ENCODE results near the gene GUCA2B. TPM values are rescaled to one million over a fixed set of nuclear protein-coding genes. Genes with fewer than 3 reads are reported as not detected.

The GUCA2B gene
- not detected in 2 replicates for total RNA-seq

DNA sequence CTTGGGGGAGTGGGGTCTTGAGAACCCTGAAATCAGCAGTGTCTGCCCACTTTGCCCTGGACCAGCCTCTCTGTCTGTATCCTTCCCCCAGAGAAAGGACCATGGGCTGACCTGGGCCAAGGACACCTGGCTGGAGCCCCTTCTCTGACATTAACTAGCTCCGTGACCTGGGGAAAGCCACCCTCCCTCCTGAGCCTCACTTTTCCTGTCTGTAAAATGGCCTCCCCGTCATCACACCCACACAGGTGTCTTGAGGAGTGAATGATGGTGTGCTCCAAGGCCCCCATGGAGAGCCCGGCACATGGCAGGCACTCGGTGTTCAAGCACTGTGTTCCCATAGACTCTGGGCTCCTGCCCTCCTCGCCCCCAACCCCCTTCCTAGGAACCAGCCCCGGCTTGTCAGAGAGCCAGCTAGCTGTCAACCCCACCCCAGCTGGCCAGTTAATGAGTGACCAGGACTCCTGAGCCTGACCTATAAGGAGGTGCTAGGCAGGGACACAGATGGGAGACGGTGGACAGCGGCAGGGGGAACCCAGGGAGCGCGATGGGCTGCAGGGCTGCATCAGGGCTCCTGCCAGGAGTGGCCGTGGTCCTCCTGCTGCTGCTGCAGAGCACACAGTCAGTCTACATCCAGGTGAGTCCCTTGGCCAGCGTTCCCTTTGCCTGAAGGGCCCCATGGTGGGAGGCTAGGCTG, at the start of gene GUCA2B:
Gene GUCA2B (plus strand): TSS at position 504 of the 694 bp plus-strand sequence. CDS start 41 bp downstream, at position 545.
- intact Hi-C loops (cut with micrococcal nuclease) = no loop called here

DNA sequence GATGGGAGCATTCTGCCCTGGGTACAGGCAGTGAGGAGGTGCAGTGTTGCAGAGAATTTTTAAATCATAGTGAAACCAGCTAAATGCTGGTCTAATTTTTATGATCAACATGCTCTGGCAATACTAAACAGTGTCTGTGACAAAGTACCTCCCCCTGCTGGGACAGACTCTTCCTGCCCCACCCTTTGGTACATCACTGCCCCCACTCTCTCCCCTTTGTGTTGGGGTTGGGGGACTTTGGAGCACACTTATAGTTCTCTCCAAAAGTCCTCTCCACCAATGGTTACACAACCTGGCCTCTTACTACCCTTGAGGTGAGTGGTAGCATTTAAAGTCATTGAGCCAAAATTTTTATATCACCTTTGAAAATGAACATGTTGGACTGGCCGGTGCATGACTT, 48.2 kb upstream of the GUCA2B start:
- intact Hi-C loops (cut with micrococcal nuclease) = no loop called here

DNA sequence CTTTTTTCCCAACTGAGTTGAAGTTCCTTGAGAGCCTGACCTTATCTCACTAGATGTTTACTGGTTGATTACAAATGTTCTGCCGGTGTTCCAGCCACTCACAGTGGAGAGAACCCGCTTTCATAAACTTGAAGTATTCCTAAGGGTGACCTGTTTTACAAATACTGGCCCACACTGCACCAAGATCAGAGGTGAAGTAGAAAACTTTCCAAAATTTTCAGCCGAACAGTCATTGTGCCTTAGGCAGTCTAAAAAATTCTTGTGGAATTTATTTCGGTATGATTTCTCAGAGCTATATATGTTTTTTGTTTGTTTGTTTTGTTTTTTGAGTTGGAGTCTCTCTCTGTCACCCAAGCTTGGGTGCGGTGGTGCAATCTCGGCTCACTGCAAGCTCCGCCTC, 44.9 kb upstream of the GUCA2B start:
- intact Hi-C loops (cut with micrococcal nuclease) = no loop called here

DNA sequence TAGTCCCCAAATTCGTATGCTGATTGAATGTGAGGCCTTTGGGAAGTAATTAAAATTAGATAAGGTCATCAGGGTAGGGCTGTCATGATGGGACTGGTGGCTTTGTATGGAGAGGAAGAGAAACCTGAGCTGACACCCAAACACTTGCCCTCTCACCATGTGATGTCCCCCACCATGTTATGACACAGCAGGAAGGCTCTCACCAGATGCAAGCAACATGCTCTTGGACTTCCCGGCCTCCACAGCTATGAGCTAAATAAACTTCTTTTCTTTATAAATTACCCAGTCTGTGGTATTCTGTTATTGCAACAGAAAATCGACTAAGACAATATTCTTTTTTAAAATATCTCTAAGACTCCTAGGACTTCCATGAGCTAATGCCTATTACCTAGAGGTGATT, 43.6 kb upstream of the GUCA2B start:
- intact Hi-C loops (cut with micrococcal nuclease) = no loop called here

DNA sequence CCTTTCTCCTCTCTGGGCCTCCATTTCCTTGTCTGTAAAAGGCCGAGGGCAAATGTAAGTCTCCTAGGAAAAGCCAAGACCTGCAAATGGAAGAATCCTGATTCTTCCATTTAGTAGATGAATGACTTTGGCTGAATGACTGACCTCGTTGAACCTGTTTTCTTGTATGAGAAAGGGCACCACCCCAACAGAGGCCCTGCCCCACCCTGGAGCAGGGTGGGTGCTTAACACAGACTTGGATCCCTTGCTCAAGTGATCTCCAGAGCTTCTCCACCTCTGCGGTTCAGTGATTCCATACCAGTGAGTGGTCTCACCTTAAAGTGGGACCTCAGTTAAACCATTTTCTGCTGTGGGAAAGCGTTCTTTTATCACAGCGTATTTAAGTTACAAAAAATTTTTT, 39.0 kb upstream of the GUCA2B start:
- intact Hi-C loops (cut with micrococcal nuclease) = no loop called here

DNA sequence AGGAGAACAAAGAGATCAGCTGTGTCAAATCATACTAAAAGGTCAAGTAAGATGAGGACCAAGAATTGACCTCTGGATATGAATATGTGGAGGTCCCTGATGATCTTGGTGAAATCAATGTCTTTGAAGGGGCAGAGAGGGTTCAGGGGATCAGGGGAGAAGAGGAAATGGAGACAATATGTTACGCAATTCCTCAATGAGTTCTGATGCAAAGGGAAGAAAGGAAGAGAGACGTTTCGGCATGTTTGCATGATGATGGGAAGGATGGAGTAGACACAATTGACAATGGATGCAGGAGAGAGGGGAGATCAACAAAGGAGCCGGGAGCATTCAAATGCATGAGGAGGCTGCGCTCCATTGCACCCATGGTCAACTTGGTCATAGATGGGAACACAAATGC, 36.0 kb upstream of the GUCA2B start:
- intact Hi-C loops (cut with micrococcal nuclease) = no loop called here

DNA sequence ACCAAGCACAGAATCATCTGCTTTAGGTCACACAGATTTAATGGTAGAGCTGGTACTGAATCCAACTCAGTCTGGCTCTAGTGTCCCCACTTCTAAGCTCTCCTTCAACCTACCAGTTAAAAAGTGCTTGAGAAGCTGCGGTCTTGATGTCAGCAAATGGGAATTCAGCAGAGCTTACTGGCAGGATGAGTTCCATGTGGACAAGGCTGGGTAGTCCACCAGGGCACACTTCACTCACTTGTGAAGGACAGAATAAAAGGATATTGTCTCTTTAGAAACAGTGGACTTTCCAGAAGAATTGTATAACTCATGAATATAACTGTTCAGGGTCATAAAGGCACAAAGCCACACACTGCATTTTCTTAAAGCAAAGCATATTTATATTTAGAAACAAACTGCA, 35.1 kb upstream of the GUCA2B start:
- intact Hi-C loops (cut with micrococcal nuclease) = no loop called here

DNA sequence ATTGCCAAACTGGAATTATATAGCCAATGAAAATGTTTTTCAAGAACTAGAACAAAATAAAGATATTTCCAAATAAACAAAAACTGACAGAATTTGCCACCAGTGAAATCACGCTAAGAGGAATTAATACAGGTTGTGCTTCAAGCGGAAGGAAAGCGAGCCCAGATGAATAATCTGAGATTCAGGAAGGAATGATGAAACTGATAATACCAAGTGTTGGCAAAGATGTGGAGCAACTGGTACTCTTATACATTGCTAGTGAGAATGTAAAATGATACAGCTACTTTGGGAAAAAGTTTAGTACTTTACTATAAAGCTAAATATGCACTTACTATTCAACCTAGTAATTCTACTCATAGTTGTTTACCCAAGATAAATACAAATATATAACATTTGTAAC, 30.8 kb upstream of the GUCA2B start:
- intact Hi-C loops (cut with micrococcal nuclease) = no loop called here

DNA sequence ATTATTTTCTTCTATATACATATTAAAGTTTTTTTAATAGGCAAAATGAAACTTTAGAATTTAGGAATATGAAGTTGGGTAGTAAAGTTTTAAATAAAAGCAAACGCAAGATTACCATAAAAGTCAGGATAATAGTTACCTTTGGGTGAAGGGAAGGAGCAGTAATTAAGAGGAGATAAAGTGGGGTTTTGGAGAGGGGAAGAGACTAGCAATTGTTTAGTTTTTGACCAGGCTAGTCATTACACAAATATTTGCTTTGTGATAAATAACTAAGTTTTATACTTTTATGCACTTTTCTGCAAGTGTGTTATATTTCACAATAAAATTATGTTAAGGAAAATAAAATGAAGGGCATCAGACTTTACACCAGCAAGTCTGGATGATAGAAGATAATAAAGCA, 27.7 kb upstream of the GUCA2B start:
- intact Hi-C loops (cut with micrococcal nuclease) = no loop called here

DNA sequence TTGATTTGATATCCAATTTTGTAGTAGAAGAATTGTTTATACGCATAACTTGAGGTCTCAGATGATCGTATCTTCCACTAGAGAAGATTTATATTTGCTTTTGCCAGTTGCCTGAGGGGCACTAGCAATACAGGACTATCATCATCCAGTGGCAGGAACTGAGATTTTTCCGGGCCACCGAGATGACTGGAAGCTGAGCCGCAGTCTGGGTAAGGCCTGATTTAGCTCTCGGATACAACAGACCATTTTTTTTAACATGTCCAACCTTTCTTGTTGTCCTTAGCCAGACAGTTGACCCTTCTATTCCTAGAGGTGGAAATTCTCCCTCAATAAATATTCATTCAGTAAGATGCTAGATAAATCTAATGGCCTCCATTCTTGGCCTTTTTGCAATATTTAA, 25.4 kb upstream of the GUCA2B start:
- intact Hi-C loops (cut with micrococcal nuclease) = no loop called here

DNA sequence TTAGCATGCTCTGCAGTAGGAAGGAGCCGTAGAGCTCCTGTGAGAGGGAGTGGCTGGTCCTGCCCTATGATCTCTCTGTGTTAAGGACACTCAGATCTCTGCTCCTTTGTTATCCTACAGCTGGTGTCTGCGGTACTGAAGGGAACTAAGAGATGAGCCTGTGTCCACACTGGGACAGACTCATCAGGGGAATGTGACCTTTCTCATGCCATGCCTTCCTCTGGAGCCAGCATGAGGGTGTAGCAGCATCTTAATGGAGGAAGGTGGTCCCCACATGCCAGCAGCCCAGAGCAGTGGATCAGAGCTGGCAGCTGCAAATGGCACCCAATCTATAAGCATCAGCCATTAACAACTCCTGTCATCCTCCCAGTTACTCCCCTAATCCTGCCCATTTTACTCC, 24.7 kb upstream of the GUCA2B start:
- intact Hi-C loops (cut with micrococcal nuclease) = no loop called here

DNA sequence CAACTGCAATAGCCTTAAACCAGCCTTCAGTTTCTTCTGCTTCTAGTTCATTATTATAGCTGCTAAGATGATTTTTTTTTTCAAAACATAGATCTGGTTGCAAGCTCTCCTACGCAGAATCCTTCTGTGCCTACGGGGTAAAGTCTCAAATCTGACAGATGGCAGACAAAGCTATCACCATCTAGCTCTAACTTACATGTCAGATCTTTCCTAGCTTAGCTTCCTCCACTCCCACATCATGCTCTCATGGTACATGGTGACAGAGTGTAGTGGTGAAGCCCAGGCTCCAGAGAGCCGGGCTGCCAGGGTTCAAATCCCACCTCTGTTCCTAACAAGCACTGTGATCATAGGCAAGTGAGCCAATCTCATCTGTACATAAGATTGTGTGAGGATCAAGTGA, 24.2 kb upstream of the GUCA2B start:
- intact Hi-C loops (cut with micrococcal nuclease) = no loop called here

DNA sequence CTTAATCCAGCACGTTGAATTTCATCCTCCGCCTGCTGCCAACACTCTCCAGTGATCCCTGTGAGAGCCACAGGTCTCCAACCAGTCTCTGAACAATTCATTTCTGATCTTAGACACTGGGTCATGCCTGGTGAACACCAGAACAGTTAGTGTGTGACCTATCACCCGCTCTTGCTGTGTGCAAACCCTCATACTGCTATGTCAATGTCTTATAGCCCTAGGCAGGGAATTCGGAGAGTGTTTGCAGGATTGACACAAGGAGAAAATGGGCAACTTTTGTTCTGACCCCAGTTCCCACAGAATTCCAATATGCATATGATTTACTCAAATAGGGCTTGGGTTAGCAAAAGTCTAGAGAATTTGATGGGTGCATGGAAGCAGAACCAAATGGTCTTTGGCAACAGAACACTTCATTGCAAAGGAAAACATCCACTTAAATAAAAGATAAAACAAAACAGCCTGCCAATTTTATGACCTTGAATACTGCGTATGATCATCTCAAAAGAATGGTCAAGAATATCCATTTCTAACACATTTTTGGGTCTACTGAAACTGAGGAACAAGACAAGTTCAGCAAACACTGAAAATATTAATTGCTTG, 23.0 kb upstream of the GUCA2B start:
- intact Hi-C loops (cut with micrococcal nuclease) = no loop called here

DNA sequence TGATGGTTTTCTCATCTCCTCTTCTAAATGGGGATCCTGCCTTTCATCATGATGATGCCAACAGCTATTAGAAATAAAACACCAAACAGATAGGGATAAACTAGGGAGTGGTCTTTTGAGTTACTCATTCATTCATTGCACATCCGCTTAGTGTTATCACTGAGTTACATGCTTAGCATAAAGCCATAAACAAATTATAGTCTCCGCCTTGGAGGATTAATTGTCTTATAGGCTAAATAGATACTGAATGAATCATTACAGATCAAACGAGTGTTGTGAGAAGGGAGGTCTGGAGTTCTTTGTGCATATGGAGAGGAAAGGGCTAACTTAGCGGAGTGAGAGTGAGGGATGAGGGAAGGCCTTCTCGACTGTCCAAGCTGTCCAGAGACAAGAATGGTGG, 19.8 kb upstream of the GUCA2B start:
- intact Hi-C loops (cut with micrococcal nuclease) = no loop called here

DNA sequence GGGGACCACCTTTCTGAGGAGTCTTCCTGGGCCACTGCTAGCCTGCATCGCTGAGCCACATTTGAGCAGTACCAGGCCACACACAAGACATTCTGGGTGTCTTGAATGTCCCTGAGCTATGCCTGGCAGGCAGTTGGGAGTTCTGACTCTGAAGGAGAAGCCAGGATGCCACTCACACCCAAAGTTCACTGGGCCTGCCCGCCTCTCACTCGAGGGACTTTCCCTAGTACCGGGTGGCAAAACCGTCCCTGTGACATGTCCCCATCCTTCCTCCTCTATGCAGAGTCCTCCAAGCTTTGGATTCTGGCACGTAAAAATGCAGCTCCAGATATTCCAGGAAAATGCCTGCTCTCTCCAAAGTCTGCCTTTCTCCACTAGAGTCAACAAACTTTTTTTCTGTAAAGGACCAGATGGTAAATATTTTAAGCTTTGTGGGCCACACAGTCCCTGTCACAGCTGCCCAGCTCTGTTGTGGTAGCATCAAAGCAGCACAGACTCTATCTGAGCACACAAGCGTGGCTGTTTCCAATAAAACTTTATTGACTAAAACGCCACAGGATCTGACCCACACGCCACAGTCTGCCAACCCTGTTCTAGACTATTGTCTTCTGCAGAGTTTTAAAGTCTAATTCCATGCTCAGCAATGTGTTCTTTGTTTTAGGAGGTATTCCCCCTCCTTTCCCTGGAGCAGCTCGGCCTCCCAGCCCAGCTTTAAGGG, 19.2 kb upstream of the GUCA2B start:
- intact Hi-C loops (cut with micrococcal nuclease) = no loop called here

DNA sequence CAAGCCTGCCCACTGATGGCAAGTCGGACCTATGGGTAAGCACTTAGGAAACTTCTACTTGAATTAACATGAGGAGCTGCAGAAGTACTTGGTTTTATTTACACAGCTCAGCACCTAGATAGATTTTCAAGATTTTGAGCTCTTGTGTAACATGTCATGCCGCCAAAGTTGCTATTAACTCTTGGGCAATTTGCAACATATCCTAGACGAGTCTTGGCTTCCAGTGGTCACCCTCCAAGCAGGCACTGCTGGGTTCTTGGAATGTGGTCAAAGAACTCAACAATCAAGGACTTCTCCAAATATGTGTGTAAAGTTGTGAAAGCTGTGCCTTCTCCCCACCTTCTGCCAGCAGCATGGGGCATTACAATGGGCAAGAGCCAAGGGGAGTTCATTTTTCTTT, 17.8 kb upstream of the GUCA2B start:
- intact Hi-C loops (cut with micrococcal nuclease) = no loop called here

DNA sequence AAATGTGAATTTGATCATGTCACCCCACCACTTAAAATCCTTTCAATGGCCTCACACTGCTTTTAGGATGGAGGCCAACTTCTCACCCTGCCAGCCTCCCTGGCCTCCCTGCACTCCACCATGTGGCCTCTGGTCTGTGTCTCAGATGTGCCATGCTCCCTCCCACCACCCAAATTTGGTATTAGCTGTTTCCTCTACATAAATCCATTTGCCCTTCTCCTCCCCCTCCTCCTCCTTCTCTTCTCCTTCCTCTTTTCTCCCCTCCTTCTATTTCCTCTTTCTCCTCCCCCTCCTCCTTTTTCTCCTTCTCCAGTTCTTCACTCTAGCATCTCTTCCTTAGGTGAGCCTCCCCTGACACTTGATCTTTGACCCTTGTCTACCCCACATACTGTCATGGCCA, 16.7 kb upstream of the GUCA2B start:
- intact Hi-C loops (cut with micrococcal nuclease) = no loop called here

DNA sequence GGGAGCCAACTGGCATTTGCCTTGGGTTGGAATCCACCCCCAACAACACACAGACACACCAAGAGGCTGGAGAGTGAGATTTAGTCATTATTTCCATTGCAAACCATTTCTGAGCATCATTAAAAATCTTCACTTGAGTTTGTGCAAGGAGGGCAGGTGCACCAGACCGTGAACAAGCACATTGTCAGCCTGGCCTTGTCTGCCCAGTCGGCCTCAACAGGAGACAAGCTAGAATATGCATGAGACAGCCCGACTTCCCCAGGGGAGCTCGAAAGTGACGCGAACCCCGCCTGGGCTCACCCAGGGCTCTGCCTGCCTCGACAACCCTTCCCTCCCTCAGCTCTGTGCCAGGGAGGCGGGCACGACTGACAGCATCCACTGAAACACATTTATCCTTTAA, 15.4 kb upstream of the GUCA2B start:
- intact Hi-C loops (cut with micrococcal nuclease) = no loop called here

DNA sequence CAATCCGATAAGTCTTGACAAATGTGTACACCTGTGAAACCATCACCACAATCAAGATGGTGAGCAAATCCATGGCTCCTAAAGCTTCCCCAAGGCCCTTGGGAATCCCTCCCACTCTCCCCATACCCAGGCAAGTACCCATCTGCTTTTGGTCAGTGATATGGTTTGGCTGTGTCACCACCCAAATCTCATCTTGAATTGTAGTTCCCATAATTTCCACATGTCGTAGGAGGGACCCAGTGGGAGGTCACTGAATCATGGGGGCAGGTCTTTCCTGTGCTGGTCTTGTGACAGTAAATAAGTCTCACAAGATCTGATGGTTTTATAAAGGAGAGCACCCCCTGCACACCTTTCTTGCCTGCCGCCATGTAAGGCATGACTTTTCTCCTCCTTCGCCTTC, 14.6 kb upstream of the GUCA2B start:
- intact Hi-C loops (cut with micrococcal nuclease) = no loop called here

DNA sequence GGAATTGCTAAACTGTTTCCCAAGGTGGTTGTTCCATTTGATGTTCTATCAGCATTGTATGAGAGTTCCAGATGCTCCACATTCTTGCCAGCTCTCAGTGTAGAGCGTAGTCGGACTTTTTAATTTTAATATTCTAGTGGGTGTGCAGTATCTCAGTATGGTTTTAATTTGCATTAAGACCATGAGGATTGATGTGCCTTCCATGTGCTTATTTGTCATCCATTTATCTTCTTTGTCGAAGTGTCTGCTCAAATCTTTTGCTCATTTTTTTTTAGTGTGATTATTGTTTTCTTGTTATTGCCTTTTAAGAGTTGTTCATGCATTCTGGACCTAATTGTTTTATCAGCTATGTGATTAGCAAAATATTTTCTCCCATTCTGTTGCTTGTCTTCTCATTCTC, 13.8 kb upstream of the GUCA2B start:
- intact Hi-C loops (cut with micrococcal nuclease) = no loop called here

DNA sequence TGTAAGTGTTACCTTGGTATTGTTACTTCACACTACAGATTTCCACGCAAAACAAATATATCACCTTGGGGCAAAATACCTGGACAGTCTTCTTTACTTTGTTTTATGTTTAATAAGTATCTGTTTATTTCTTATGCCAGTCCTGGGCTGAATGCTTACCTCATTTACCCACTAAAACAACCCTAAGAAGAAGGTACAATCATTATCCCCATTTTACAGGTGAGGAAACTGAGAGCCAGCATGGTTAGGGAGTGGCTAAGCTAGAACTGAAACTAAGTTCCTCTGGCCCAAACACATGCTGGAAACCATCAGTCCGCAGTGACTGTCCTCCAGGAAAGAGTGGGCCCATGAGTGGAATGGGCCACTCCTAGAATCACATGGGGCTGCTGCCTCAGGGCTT, 13.0 kb upstream of the GUCA2B start:
- intact Hi-C loops (cut with micrococcal nuclease) = no loop called here

DNA sequence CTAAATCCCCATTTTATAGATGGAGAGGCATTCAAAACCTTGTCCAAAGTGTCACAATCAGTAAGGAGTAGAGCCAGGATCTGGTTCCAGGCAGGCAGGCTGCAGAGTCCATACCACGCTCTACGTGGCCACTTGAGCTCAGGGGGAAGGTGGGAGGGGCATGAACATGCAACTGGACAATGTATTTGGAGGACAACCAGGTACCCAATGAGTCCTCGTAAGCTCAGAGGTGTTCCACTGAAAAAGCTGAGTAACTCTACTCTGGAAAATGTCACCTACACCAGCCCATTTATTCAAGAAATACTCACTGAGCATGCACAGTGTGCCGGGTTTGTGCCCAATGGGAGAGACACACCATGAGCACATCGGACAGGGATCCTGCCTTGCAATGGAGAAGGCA, 11.2 kb upstream of the GUCA2B start:
- intact Hi-C loops (cut with micrococcal nuclease) = no loop called here
